Spleen (tissue), 7 donors: ENCODE measurements around the gene PPIG.

ENCODE experiments used
- CTCF ChIP-seq, 11 experiments: fragments of 200-600 bp in 7 of 11; fragments of 450-650 bp in 4 of 11; sonication (generic) in 4 of 11; IDR thresholded peaks in 8 of 11; conservative IDR thresholded peaks in 3 of 11; 1 replicate in 7 of 11; 2 replicates in 4 of 11; pipeline versions ENCODE4 v1.4.0 to v1.8.0; 2016 to 2021; ENCODE audit warnings: antibody characterized with exemption in 11 of 11, inconsistent platforms in 4 of 11, mild to moderate bottlenecking in 1 of 11
- POLR2AphosphoS5 ChIP-seq, 3 donors: sonication (generic); formaldehyde crosslinking; IDR thresholded peaks; one replicate each; pipeline ENCODE4 v1.5.1; 2017; ENCODE audit warnings: antibody characterized with exemption in 3 of 3
- donor health status: DM: no; HTN: no; CAD: no; lungs with moderate emphysema.
- donor health status: DM: no; HTN: no; CAD: no.
- donor health status: DM: no; HTN: no; CAD: no.

GRCh38 chr2:169572821-169573159 lies 11.4 kb upstream of the PPIG start:
- TF ChIP-seq POLR2AphosphoS5 (IDR thresholded peaks at IDR 0.05) (no peak), CTCF (IDR thresholded peaks at IDR 0.05 in 8 of 11, conservative IDR thresholded peaks at IDR 0.05 in 3 of 11) (no peak)
